ENCODE measurements around the gene ABHD2. TPM values are rescaled to one million over a fixed set of nuclear protein-coding genes. Genes with fewer than 3 reads are reported as not detected.

Gene ABHD2
- total and polyA plus RNA-seq, 9 of the 15 experiments (the other 6 are each of a cell fraction or from before 2014, with no cell fraction given) = 16.9 to 99.8 (median 47.5) TPM

DNA sequence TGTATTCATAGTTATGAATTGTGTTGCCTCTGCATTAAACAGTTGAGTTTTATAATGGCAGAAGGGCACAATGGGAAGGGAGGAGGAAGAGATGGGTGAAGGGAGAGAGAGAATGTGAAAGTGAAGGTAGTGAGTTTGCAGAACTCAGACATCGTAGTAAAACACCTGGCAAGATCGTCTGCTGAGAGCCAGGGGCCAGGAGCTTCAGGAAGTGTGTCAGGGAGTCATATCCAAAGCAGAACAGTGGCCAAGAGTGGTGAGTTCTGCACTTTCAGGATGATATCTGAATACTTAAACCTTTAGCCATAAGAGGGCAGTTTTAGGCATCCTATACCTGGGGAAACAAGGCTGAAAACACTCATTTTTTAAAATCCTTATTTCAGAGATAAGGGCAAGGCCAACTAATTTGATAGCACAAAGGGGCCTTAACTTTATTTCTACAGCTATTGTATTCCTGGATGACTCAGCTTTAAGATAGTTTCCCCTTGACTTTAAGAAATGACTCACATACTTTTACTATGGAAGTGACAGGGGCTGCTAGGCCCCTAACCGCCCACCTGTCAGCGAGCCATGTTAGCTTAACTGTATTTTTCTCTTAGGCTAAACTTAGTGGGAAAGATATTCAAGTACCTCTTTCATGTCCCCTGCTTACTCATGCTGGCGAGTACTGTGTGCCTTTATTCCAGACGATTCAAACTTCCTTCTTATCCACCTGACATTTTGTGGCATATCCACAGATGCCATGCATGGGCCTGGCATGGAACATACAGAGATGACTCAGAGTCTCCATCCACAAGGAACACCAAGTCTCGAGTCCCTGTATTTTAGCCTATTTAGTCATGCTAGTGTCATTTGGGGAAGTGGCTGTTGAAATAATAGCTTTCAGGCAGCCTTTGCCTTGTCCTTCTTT, 79.3 kb downstream of the ABHD2 start (continued):
- TF ChIP-seq DPF2 (IDR thresholded peaks at IDR 0.05) = peak; percentile 60; the same call in 1 of the 2 replicates
- peak; percentile 58; the same call in 1 of the 2 replicates for TF ChIP-seq MAFK (IDR thresholded peaks at IDR 0.05; ENCODE audit: low read length)
- peak; percentile 1 for TF ChIP-seq FOS (IDR thresholded peaks at IDR 0.05; ENCODE audit: extremely low read depth, insufficient read length)
- peak; percentile 61 for TF ChIP-seq SOX6 (IDR thresholded peaks at IDR 0.05)
- peak; percentile 65; the same call in 1 of the 2 replicates for TF ChIP-seq C11orf30 (IDR thresholded peaks at IDR 0.05; ENCODE audit: low read depth)
- peak; percentile 72 for TF ChIP-seq FOSL1 (tag; conservative IDR thresholded peaks at IDR 0.05)
- TF ChIP-seq SMAD4 (CRISPR knock-in tag; conservative IDR thresholded peaks at IDR 0.05) = no peak
- peak; percentile 49; the same call in 1 of the 2 replicates for TF ChIP-seq ARID1B (IDR thresholded peaks at IDR 0.05)
- peak; percentile 67 for TF ChIP-seq SPI1 (IDR thresholded peaks at IDR 0.05; ENCODE audit: borderline replicate concordance, low read depth, low read length)
- TF ChIP-seq NFE2L1 (tag; IDR thresholded peaks at IDR 0.05; ENCODE audit: borderline replicate concordance, low read depth) = peak; percentile 56; the same call in 1 of the 2 replicates
- TF ChIP-seq, protein P1, sequence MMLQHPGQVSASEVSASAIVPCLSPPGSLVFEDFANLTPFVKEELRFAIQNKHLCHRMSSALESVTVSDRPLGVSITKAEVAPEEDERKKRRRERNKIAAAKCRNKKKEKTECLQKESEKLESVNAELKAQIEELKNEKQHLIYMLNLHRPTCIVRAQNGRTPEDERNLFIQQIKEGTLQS (IDR thresholded peaks at IDR 0.05) = peak; percentile 81
- TF ChIP-seq, protein P1 (CRISPR knock-in tag; conservative IDR thresholded peaks at IDR 0.05) = no peak
- TF ChIP-seq RCOR1 (IDR thresholded peaks at IDR 0.05; ENCODE audit: borderline replicate concordance in 1 of 2, low read depth in 2 of 2, low read length in 2 of 2) = no peak
